HCT116 (cell line): ENCODE results near the gene DZIP1L. TPM values are rescaled to one million over a fixed set of nuclear protein-coding genes. Genes with fewer than 3 reads are reported as not detected.

Experiments used
- ATAC-seq: fragments of 200-7000 bp; cut with Tn5 transposase; 2 replicates; pipeline ENCODE4 v1.9.1; 2020; ENCODE audit warnings: mild to moderate bottlenecking, moderate library complexity
- BruUV-seq: library from RNA; stranded (reverse); fragments of 400-500 nt; replicated peaks from 2 replicates; lab custom pipeline; 2021; lab: Mats Ljungman, UMichigan
- CTCF ChIA-PET: fragments of 300-600 bp; sonication (Branson Sonifier 250); formaldehyde crosslinking; loops from one replicate; lab custom pipeline; 2021; ENCODE audit warnings: antibody characterized with exemption; lab: Charles Lee
- POLR2A ChIA-PET: fragments of 300-600, 350-600 bp; sonication (Branson Sonifier 250); formaldehyde crosslinking; loops from one replicate; lab custom pipeline; 2021; ENCODE audit warnings: antibody characterized with exemption; lab: Charles Lee
- RAD21 ChIA-PET, 2 experiments: fragments of 300-600 bp; sonication (Branson Sonifier 250); formaldehyde crosslinking; loops; one replicate each; lab custom pipeline; 2023; ENCODE audit warnings: low total read pairs in 2 of 2; ENCODE audit not compliant: uncharacterized antibody in 2 of 2, unreplicated experiment in 2 of 2, low non-redundant PET in 1 of 2; lab: Charles Lee
- DNase-seq: peaks from one replicate; pipeline ENCODE4 v3.0.0-alpha.2; 2010; ENCODE audit warnings: low read depth, low spot score
- H2AFZ ChIP-seq: fragments of 200-600 bp; shearing (Covaris generic), sonication (generic); 2 replicates; pipeline ENCODE4 v1.6.1; 2017; ENCODE audit warnings: low read depth, mixed run types, mixed read lengths, antibody characterized with exemption, low read length; ENCODE audit not compliant: poor library complexity, severe bottlenecking
- H3K27ac ChIP-seq: 2 replicates; pipeline ENCODE4 v1.5.1; 2012; ENCODE audit warnings: low read depth, low read length
- H3K27me3 ChIP-seq: fragments of 200-600 bp; sonication (generic); 2 replicates; pipeline ENCODE4 v1.6.1; 2016; ENCODE audit warnings: mixed run types, low read length, mixed read lengths; ENCODE audit not compliant: insufficient read depth
- H3K36me3 ChIP-seq, 2 experiments: fragments of 200-500 bp in 1 of 2; fragments of 200-600 bp in 1 of 2; sonication (Bioruptor generic) in 1 of 2; sonication (generic) in 1 of 2; 2 replicates each; pipeline versions ENCODE4 v1.5.1 to v1.6.1; 2014 to 2016; ENCODE audit warnings: low read length in 2 of 2, inconsistent platforms in 1 of 2, mixed read lengths in 1 of 2, mixed run types in 1 of 2; ENCODE audit not compliant: insufficient read depth in 2 of 2, control insufficient read depth in 1 of 2
- H3K4me1 ChIP-seq, 2 experiments: fragments of 200-600 bp in 1 of 2; sonication (generic) in 1 of 2; 2 replicates each; pipeline versions ENCODE4 v1.5.1 to v1.6.1; 2012 to 2017; ENCODE audit warnings: low read length in 2 of 2, inconsistent platforms in 1 of 2, mild to moderate bottlenecking in 1 of 2, mixed read lengths in 1 of 2, mixed run types in 1 of 2, moderate library complexity in 1 of 2; ENCODE audit not compliant: insufficient read depth in 2 of 2, control insufficient read depth in 1 of 2
- H3K4me2 ChIP-seq: fragments of 200-600 bp; sonication (generic); 2 replicates; pipeline ENCODE4 v1.6.1; 2017; ENCODE audit warnings: mixed run types, low read length, mixed read lengths
- H3K4me3 ChIP-seq, 2 experiments: fragments of 200-600 bp in 1 of 2; sonication (generic) in 1 of 2; replicated peaks in 1 of 2; 2 replicates each; pipeline ENCODE4 v1.5.1; 2011 to 2016; ENCODE audit warnings: low read length in 2 of 2, control low read depth in 1 of 2, low read depth in 1 of 2, mild to moderate bottlenecking in 1 of 2, mixed read lengths in 1 of 2, mixed run types in 1 of 2
- H3K79me2 ChIP-seq: fragments of 200-600 bp; sonication (generic); 2 replicates; pipeline ENCODE4 v1.6.1; 2017; ENCODE audit warnings: mild to moderate bottlenecking, mixed run types, low read length, moderate library complexity, mixed read lengths; ENCODE audit not compliant: insufficient read depth
- H3K9ac ChIP-seq: fragments of 200-600 bp; sonication (generic); 2 replicates; pipeline ENCODE4 v1.6.1; 2016; ENCODE audit warnings: low read length, mixed read lengths
- H3K9me2 ChIP-seq: fragments of 200-600 bp; sonication (generic), shearing (Covaris generic); 2 replicates; pipeline ENCODE4 v1.6.1; 2017; ENCODE audit warnings: mixed run types, mild to moderate bottlenecking, moderate library complexity; ENCODE audit not compliant: insufficient read depth
- H3K9me3 ChIP-seq, 2 experiments: fragments of 200-500 bp in 1 of 2; fragments of 200-600 bp in 1 of 2; sonication (Bioruptor generic) in 1 of 2; sonication (generic) in 1 of 2; 2 replicates each; pipeline ENCODE4 v1.6.1; 2014 to 2017; ENCODE audit warnings: low read length in 2 of 2, mixed read lengths in 2 of 2, inconsistent platforms in 1 of 2, low read depth in 1 of 2, mild to moderate bottlenecking in 1 of 2, mixed run types in 1 of 2, moderate library complexity in 1 of 2; ENCODE audit not compliant: control insufficient read depth in 1 of 2, insufficient read depth in 1 of 2
- H4K20me1 ChIP-seq: fragments of 200-600 bp; sonication (generic), shearing (Covaris generic); 2 replicates; pipeline ENCODE4 v1.6.1; 2017; ENCODE audit warnings: mixed run types, mild to moderate bottlenecking, moderate library complexity; ENCODE audit not compliant: insufficient read depth
- CBX3 ChIP-seq: IDR thresholded peaks from 2 replicates; pipeline ENCODE4 v1.6.1; 2012; ENCODE audit warnings: low read depth
- CEBPB ChIP-seq: IDR thresholded peaks from 2 replicates; pipeline ENCODE4 v1.6.1; 2012; ENCODE audit warnings: low read depth
- EGR1 ChIP-seq: IDR thresholded peaks from 2 replicates; pipeline ENCODE4 v1.6.1; 2012; ENCODE audit warnings: low read depth
- ELF1 ChIP-seq: IDR thresholded peaks from 2 replicates; pipeline ENCODE4 v1.6.1; 2012; ENCODE audit warnings: low read depth, borderline replicate concordance
- EZH2 ChIP-seq: fragments of 200-600 bp; sonication (generic); IDR thresholded peaks from 2 replicates; pipeline ENCODE4 v1.6.1; 2017; ENCODE audit warnings: antibody characterized with exemption, mixed run types
- EZH2phosphoT487 ChIP-seq: fragments of 200-600 bp; IDR thresholded peaks from 2 replicates; pipeline ENCODE4 v1.6.1; 2018; ENCODE audit warnings: antibody characterized with exemption, borderline replicate concordance
- FOSL1 ChIP-seq: IDR thresholded peaks from 2 replicates; pipeline ENCODE4 v1.6.1; 2012; ENCODE audit warnings: low read depth
- JUND ChIP-seq: IDR thresholded peaks from 2 replicates; pipeline ENCODE4 v1.6.1; 2012
- POLR2A ChIP-seq: IDR thresholded peaks from 2 replicates; pipeline ENCODE4 v1.7.0; 2011; ENCODE audit warnings: borderline replicate concordance; ENCODE audit not compliant: insufficient read depth, insufficient read length; ENCODE audit errors: extremely low read depth
- POLR2AphosphoS5 ChIP-seq: IDR thresholded peaks from 2 replicates; pipeline ENCODE4 v1.6.1; 2011; ENCODE audit warnings: mild to moderate bottlenecking, low read depth, low read length, moderate library complexity
- RAD21 ChIP-seq: IDR thresholded peaks from 2 replicates; pipeline ENCODE4 v1.6.1; 2012; ENCODE audit warnings: low read depth, mild to moderate bottlenecking
- SIN3A ChIP-seq: IDR thresholded peaks from 2 replicates; pipeline ENCODE4 v1.6.1; 2012; ENCODE audit warnings: low read depth
- SRF ChIP-seq: IDR thresholded peaks from 2 replicates; pipeline ENCODE4 v1.6.1; 2012; ENCODE audit warnings: low read depth
- YY1 ChIP-seq: IDR thresholded peaks from 2 replicates; pipeline ENCODE4 v1.6.1; 2011; ENCODE audit warnings: low read length, low read depth, moderate library complexity, mild to moderate bottlenecking; ENCODE audit not compliant: insufficient replicate concordance; ENCODE audit errors: extremely low read depth
- ZFX ChIP-seq: fragments of 450-650 bp; IDR thresholded peaks from 2 replicates; pipeline ENCODE4 v1.6.1; 2017
- ZNF274 ChIP-seq: fragments of 200-500 bp; sonication (Bioruptor generic); IDR thresholded peaks from 2 replicates; pipeline ENCODE4 v1.6.1; 2014; ENCODE audit warnings: mild to moderate bottlenecking, low read depth, low read length, inconsistent platforms
- intact Hi-C: fragments of 100-400 bp; cut with micrococcal nuclease; formaldehyde crosslinking; loops from 2 replicates; pipeline ENCODE4 v1.10.0; 2022
- total RNA-seq: library from RNA; stranded (reverse); gene quantifications from one replicate; pipeline ENCODE4 v1.2.1, GENCODE V29; 2021; ENCODE audit not compliant: unreplicated experiment
- TF ChIP-seq, protein P1 (sequence below): IDR thresholded peaks from 2 replicates; pipeline ENCODE4 v1.6.1; 2012

The DZIP1L gene
- total RNA-seq, 1 experiment from 2014 or later = 9.6 TPM

DNA sequence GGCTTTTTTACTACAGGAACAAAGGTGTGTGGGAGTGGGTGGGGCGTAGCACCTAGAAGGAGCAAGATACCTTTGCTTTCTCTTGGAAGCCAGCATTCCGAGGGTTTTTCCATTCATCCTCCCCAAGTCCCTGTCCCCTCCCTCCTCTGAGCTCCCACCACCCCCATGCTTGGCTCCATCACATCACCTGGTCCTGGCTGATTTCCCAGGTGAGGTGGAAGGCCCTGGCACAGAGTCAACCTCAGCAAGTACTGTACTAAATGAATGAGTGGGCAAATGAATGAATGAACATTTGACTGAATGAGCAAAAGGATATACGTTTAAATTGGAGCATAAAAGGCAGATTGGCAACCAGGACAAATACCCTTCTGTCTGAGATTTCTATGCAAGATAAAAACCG, 45.4 kb downstream of the DZIP1L start:
- intact Hi-C loops = no loop called here
- CTCF ChIA-PET = interaction anchor here (1.2 to 1.3 kb wide), 2 partner anchors 49 kb away, joined by 6 to 7 read pairs; no protein-coding TSS in a partner anchor
- no peaks in the 10 kb centered on the region for H3K79me2 ChIP-seq
- POLR2A ChIA-PET = no interaction called here
- no peak overlapping the region for H3K4me3 ChIP-seq
- no peaks in the 10 kb centered on the region for H3K9me2 ChIP-seq
- BruUV-seq = no TSS peak
- H2AFZ ChIP-seq = no peak overlapping the region
- TF ChIP-seq ZNF274 (no peak), SIN3A (no peak), EZH2phosphoT487 (no peak), ZFX (no peak), EGR1 (no peak), CBX3 (no peak), ELF1 (no peak), RAD21 (no peak), SRF (no peak), JUND (no peak), POLR2AphosphoS5 (no peak), YY1 (no peak), POLR2A (no peak), EZH2 (no peak), FOSL1 (no peak), CEBPB (no peak)
- TF ChIP-seq, protein P1, sequence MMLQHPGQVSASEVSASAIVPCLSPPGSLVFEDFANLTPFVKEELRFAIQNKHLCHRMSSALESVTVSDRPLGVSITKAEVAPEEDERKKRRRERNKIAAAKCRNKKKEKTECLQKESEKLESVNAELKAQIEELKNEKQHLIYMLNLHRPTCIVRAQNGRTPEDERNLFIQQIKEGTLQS = no peak
- ATAC-seq (no peak), DNase-seq (no peak)
- H3K36me3 ChIP-seq = peaks cover 0 to 4% of the 10 kb centered on the region in 2 experiments; a peak in 2 of 4 replicates
- no peak overlapping the region for H3K9ac ChIP-seq
- H3K9me3 ChIP-seq = no peaks in the 10 kb centered on the region
- RAD21 ChIA-PET = no interaction called here
- H3K4me2 ChIP-seq = no peak overlapping the region
- no peak overlapping the region for H3K27ac ChIP-seq
- H3K27me3 ChIP-seq = no peaks in the 10 kb centered on the region
- H4K20me1 ChIP-seq = no peaks in the 10 kb centered on the region
- peaks cover 0 to 10% of the 10 kb centered on the region in 2 experiments; a peak in 2 of 4 replicates for H3K4me1 ChIP-seq
